ENCODE measurements around the gene CLCN3. TPM values are rescaled to one million over a fixed set of nuclear protein-coding genes. Genes with fewer than 3 reads are reported as not detected.
"Not testable (repeated sequence)": the region's sequence is repeated elsewhere in the genome, so short reads cannot be mapped to it uniquely, and the experiment has no call there.

Gene CLCN3
- polyA plus RNA-seq, 1 experiment: 12.4 TPM

DNA sequence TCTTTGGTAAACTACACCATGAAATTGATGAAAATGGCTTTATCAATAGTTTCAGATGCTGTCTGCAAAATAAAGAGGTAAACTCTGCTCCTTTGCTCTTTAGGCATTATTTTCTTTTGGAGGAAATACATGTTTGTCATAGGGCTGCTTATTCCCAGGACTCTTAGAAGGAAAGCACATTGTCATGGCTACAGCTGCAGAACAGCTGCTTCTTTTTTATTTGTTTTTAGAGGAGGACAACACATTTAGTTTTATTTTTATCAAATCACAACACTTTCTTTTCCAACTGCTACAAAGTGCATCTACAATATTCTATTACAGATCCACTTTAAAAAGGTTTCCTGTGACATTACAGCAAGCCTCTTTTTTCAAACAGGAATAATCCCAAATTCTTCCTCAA, 150.0 kb downstream of the CLCN3 start:
- H3K36me3 ChIP-seq (ENCODE audit: control insufficient read depth, insufficient read depth, low read length): no peaks in the 10 kb centered on the region
- no peak for DNase-seq (ENCODE audit: low read depth)
- POLR2A ChIA-PET: no interaction called here
- TF ChIP-seq, protein P1, sequence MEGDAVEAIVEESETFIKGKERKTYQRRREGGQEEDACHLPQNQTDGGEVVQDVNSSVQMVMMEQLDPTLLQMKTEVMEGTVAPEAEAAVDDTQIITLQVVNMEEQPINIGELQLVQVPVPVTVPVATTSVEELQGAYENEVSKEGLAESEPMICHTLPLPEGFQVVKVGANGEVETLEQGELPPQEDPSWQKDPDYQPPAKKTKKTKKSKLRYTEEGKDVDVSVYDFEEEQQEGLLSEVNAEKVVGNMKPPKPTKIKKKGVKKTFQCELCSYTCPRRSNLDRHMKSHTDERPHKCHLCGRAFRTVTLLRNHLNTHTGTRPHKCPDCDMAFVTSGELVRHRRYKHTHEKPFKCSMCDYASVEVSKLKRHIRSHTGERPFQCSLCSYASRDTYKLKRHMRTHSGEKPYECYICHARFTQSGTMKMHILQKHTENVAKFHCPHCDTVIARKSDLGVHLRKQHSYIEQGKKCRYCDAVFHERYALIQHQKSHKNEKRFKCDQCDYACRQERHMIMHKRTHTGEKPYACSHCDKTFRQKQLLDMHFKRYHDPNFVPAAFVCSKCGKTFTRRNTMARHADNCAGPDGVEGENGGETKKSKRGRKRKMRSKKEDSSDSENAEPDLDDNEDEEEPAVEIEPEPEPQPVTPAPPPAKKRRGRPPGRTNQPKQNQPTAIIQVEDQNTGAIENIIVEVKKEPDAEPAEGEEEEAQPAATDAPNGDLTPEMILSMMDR (IDR thresholded peaks at IDR 0.05; ENCODE audit: insufficient read depth, low read depth, low read length): no peak
- CTCF ChIA-PET: interaction anchor here (0.7 kb wide), 1 partner anchor 157 kb away, joined by 4 read pairs; no protein-coding TSS in a partner anchor
- H3K27me3 ChIP-seq (ENCODE audit: control insufficient read depth, insufficient read depth, low read length): peaks cover 5% of the 10 kb centered on the region
- H3K4me3 ChIP-seq (ENCODE audit: low read depth, low read length): no peak overlapping the region

DNA sequence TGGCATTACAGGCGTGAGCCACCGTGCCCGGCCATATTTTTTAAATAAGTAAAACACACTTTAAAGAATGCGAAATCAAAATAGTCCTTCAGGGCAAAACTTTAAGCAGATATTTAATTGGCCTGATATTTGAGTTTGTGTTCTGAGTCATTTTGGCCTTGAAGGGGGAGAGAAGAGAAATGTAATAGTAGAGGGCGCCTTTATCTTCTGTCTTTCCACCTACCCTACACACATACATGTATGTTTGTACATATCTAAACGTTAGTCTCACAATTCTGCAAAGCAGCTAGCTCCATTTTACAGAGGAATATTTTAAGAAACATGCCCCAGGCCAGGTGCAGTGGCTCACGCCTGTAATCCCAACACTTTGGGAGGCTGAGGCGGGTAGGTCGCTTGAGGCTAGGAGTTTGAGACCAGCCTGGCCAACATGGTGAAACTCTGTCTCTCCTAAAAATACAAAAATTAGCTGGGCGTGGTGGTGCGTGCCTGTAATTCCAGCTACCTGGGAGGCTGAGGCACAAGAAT, 151.2 kb downstream of the CLCN3 start:
- CTCF ChIA-PET, POLR2A ChIA-PET: not testable (repeated sequence)

More for the DNA sequence above, 151.2 kb downstream of the CLCN3 start:
- DNase-seq (ENCODE audit: low read depth); H3K27me3 ChIP-seq (ENCODE audit: control insufficient read depth, insufficient read depth, low read length); H3K36me3 ChIP-seq (ENCODE audit: control insufficient read depth, insufficient read depth, low read length); H3K4me3 ChIP-seq (ENCODE audit: low read depth, low read length): not testable (repeated sequence)

Other genes starting within 250 kb of the CLCN3 start
- gene NEK1, start 8.0 kb upstream of the CLCN3 start, polyA plus RNA-seq (2011; rRNA removed): 2.3 and 4.9 TPM in 2 replicates
- 6.4 and 20.1 TPM in 2 replicates for gene HPF1, start 137.4 kb downstream of the CLCN3 start, polyA plus RNA-seq (2011; rRNA removed)